Sigmoid colon (tissue), 7 donors: ENCODE measurements around the gene COL1A1. TPM values are rescaled to one million over a fixed set of nuclear protein-coding genes. Genes with fewer than 3 reads are reported as not detected.

Source experiments
- DNase-seq: peaks from one replicate; pipeline ENCODE4 v3.0.0-alpha.2; 2019
- H3K27ac ChIP-seq, 4 donors: fragments of 200-600 bp; sonication (generic); one replicate each; pipeline ENCODE4 v1.5.1; 2016 to 2019; ENCODE audit warnings: mild to moderate bottlenecking in 1 of 4
- H3K27me3 ChIP-seq, 3 donors: fragments of 200-600 bp; sonication (generic); one replicate each; pipeline ENCODE4 v1.5.1; 2019; ENCODE audit warnings: mild to moderate bottlenecking in 1 of 3
- H3K36me3 ChIP-seq, 4 donors: fragments of 200-600 bp; sonication (generic); one replicate each; pipeline ENCODE4 v1.5.1; 2016 to 2019
- H3K4me1 ChIP-seq, 4 donors: fragments of 200-600 bp; sonication (generic); one replicate each; pipeline ENCODE4 v1.5.1; 2017 to 2019
- H3K4me3 ChIP-seq, 4 donors: fragments of 200-600 bp; sonication (generic); one replicate each; pipeline ENCODE4 v1.5.1; 2017 to 2019; ENCODE audit warnings: mild to moderate bottlenecking in 2 of 4, moderate library complexity in 1 of 4
- H3K9me3 ChIP-seq, 4 donors: fragments of 200-600 bp in 3 of 4; sonication (generic) in 3 of 4; one replicate each; pipeline versions ENCODE4 v1.5.1 to v1.6.1; 2013 to 2019
- EP300 ChIP-seq, 4 donors: sonication (generic); formaldehyde crosslinking; IDR thresholded peaks; one replicate each; pipeline ENCODE4 v1.6.1; 2017; ENCODE audit warnings: antibody characterized with exemption in 4 of 4
- POLR2A ChIP-seq, 2 donors: fragments of 450-650 bp; IDR thresholded peaks; one replicate each; pipeline ENCODE4 v1.6.1; 2016; ENCODE audit warnings: antibody characterized with exemption in 2 of 2, mild to moderate bottlenecking in 2 of 2, moderate library complexity in 2 of 2
- POLR2AphosphoS5 ChIP-seq, 4 donors: sonication (generic); formaldehyde crosslinking; IDR thresholded peaks; one replicate each; pipeline ENCODE4 v1.6.1; 2017; ENCODE audit warnings: antibody characterized with exemption in 4 of 4
- WGBS, 2 donors: extraction: QIAGEN DNeasy Blood & Tissue Kit; methylation state at CpG; one replicate each; pipeline ENCODE4 v1.1.7; 2013; 5-methylcytosine and 5-hydroxymethylcytosine counted together
- intact Hi-C: fragments of 100-400 bp; cut with DNase I; formaldehyde crosslinking; loops from one replicate; pipeline ENCODE4 v1.15.1; 2023
- polyA plus RNA-seq, 3 donors: library from polyadenylated mRNA; stranded (reverse); fragments of 200-250 nt; gene quantifications; one replicate each; pipeline ENCODE4 v1.2.3, GENCODE V29; 2013
- total RNA-seq, 4 donors: library from RNA; depleted of rRNA; stranded (reverse); fragments of >200 nt; gene quantifications; one replicate each; pipeline ENCODE4 v1.1.0, GENCODE V29; 2016
- TF ChIP-seq, protein P1 (sequence below), 4 experiments: fragments of 450-650 bp in 3 of 4; fragments of 200-600 bp in 1 of 4; IDR thresholded peaks; one replicate each; pipeline ENCODE4 v1.5.1; 2016 to 2019; ENCODE audit warnings: antibody characterized with exemption in 4 of 4, mild to moderate bottlenecking in 3 of 4, moderate library complexity in 2 of 4
- donor health status: healthy with polysubstance abuse.
- donor health status: Bipolar disorder and iron deficiency.
- donor health status: healthy.

The COL1A1 gene
- total and polyA plus RNA-seq, 7 donors: 7.8 to 459 (median 49.2) TPM

DNA sequence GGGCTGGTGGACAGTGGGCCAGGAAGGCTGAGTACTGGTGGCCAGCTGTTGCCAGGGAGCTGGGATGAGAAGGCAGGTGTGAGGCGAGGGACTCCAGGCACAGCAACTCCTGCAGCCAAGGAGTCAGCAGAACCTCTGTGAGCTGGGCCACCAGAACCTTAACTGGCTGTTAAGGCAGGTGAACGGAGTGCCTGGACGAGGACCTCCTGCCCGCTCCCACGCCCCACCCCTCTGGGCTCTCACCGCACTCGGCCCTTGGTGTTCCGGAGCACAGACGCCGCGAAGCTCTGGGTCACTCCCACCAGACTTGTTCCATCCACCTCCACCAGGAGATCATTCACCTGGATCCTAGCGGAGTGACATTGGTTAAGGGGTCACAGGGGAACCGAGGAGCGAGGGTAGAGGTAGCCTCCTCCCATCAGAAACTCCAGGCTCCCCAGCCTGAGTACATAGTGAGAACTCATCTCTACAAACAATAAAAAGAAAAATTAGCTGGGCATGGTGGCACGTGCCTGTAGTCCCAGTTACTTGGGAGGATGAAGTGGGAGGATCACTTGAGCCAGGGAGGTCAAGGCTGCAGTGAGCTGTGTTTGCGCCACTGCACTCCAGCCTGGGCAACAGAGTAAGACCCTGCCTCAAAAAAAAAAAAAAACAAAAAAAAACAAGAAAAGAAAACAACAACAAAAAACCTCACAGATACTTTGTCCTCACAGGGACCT lies 60.2 kb downstream of the COL1A1 start:
- Histone ChIP-seq H3K27me3 (no peaks in the 10 kb centered on the region), H3K36me3 (peaks cover 35 to 88% (median 56%) of the 10 kb centered on the region in 4 donors), H3K4me3 (no peak overlapping the region), H3K4me1 (peaks cover 0 to 18% (median 11%) of the 10 kb centered on the region in 4 donors), H3K27ac (peak overlapping the region in 1 of 4 donors; percentile 12), H3K9me3 (no peaks in the 10 kb centered on the region)
- DNase-seq: no peak
- TF ChIP-seq, protein P1, sequence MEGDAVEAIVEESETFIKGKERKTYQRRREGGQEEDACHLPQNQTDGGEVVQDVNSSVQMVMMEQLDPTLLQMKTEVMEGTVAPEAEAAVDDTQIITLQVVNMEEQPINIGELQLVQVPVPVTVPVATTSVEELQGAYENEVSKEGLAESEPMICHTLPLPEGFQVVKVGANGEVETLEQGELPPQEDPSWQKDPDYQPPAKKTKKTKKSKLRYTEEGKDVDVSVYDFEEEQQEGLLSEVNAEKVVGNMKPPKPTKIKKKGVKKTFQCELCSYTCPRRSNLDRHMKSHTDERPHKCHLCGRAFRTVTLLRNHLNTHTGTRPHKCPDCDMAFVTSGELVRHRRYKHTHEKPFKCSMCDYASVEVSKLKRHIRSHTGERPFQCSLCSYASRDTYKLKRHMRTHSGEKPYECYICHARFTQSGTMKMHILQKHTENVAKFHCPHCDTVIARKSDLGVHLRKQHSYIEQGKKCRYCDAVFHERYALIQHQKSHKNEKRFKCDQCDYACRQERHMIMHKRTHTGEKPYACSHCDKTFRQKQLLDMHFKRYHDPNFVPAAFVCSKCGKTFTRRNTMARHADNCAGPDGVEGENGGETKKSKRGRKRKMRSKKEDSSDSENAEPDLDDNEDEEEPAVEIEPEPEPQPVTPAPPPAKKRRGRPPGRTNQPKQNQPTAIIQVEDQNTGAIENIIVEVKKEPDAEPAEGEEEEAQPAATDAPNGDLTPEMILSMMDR (IDR thresholded peaks at IDR 0.05): no peak
- TF ChIP-seq POLR2AphosphoS5 (IDR thresholded peaks at IDR 0.05): no peak
- TF ChIP-seq EP300 (IDR thresholded peaks at IDR 0.05): no peak
- TF ChIP-seq POLR2A (IDR thresholded peaks at IDR 0.05): no peak
- 94 to 96% methylated on average over 16 of the region's 16 CpGs for WGBS, 2 donors
- intact Hi-C loops: loop anchor here (2.0 kb wide), 1 partner anchor 20 kb away; no protein-coding TSS in a partner anchor

DNA sequence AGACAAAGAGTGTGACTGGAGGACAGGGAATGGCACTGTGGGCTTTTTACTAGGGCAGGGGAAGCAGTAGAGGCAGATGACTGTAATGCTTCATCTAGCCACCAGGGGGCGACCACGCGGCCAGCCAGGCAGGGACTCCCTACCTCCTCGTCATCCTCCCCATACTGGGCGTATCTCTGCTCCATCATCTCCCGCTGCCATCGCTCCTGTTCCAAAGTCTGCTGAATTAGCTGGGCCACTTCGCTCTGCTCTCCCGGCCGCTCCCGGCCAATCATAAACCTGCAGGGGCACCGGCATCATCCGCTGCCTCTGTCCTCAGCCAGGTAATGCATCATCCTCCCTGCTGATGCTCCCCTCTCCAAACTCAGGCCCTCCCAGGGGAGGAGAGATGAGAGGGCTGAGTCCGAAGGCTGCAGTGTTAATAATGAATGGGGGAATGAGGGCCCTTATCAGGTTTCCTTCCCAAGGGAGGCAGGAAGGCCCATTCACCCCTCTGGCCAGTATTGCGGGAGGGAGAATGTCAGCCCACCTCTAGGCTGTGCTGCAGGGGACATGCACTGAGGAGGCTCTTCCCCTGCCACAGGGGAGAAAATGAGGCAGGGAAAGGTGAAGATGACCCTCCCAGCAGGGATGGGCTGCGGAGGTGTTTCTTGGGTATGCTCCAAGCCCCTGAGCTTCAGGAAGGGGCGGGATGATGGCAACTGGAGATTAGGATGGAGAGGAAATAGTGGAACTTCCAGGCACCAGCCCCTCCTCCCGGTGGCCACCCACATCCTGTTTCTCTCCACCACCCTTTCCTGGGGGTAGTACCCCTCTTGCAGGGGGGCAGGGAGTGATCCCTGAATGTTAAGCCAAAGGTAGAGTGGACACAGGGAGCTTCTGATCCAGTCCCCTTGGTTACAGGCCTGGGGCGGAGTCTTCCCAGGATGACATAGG lies 61.2 kb downstream of the COL1A1 start:
- intact Hi-C loops: loop anchor here (2.0 kb wide), 1 partner anchor 21 kb away; no protein-coding TSS in a partner anchor
- peak; percentile 91 for DNase-seq
- H3K4me3 ChIP-seq: no peak overlapping the region
- H3K27me3 ChIP-seq: no peaks in the 10 kb centered on the region
- no peaks in the 10 kb centered on the region for H3K9me3 ChIP-seq
- peaks cover 36 to 97% (median 65%) of the 10 kb centered on the region in 4 donors for H3K36me3 ChIP-seq
- no peak for TF ChIP-seq POLR2AphosphoS5 (IDR thresholded peaks at IDR 0.05)
- TF ChIP-seq, protein P1 (IDR thresholded peaks at IDR 0.05): peak; percentile 89 to 98 (median 97)
- peaks cover 0 to 8% (median 4%) of the 10 kb centered on the region in 4 donors for H3K4me1 ChIP-seq
- H3K27ac ChIP-seq: peak overlapping the region; percentile 4 to 55 (median 24)
- 41 to 47% methylated on average over 19 of the region's 19 CpGs for WGBS, 2 donors

DNA sequence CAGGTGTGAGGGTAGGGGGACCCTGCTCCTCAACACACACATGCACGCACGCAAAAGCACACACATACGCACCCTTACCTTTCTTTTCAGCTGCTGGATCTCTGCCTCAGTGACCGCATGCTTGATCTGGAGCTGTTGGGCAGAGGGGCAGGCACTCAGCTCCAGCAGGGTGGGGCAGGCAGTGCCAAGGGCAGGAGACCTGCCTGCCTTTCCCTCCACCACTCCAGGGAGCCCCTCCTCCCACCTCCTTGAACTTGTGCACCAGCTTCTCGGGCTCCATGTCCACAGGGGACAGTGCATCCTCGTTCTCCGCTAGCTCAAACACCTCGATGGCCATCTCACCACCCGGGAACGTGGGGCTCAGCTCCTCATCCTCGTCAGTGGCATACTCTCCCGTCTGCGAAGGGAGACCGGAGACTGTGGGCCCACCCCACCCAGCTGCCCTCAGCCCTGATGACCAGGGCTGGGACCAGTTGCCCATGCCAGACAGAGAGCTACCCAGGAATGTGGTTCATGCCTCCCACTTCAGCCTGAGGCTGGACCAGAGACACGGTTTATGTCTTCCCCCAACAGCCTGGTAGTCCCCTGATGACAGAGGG lies 62.1 kb downstream of the COL1A1 start:
- Histone ChIP-seq H3K36me3 (peaks cover 32 to 97% (median 62%) of the 10 kb centered on the region in 4 donors), H3K9me3 (no peaks in the 10 kb centered on the region), H3K27ac (peak overlapping the region in 1 of 4 donors; percentile 55), H3K27me3 (no peaks in the 10 kb centered on the region), H3K4me1 (peaks cover 0 to 11% (median 4%) of the 10 kb centered on the region in 4 donors), H3K4me3 (no peak overlapping the region)
- WGBS, 2 donors: 91% methylated on average over 15 of the region's 15 CpGs
- intact Hi-C loops: no loop called here
- no peak for DNase-seq
- TF ChIP-seq POLR2AphosphoS5 (IDR thresholded peaks at IDR 0.05): no peak
- TF ChIP-seq EP300 (IDR thresholded peaks at IDR 0.05): no peak
- TF ChIP-seq, protein P1 (IDR thresholded peaks at IDR 0.05): no peak
- no peak for TF ChIP-seq POLR2A (IDR thresholded peaks at IDR 0.05)

DNA sequence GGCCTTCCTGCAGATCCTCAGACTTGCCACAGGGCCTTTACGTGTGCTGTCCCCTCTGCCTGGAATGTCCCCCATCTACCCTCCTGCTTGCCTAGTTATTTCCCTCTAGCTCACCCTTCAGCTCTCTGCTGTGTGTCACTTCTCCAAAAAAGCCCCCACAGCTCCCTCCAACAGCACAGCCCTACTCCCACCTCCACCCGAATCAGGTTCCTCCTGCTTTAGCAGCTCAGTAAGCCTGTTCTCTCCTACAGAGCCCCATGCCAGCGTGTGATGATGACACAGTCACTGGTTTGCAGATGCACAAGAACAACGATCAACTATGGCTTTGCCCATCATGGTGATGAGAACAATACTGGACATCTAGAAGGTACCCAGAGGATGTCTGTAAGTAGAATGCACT lies 64.4 kb downstream of the COL1A1 start:
- WGBS, 2 donors: 92 to 95% methylated on average over 4 of the region's 4 CpGs

More for the DNA sequence above, 64.4 kb downstream of the COL1A1 start:
- H3K4me3 ChIP-seq: no peak overlapping the region
- H3K4me1 ChIP-seq: peaks cover 0 to 30% (median 21%) of the 10 kb centered on the region in 4 donors
- H3K9me3 ChIP-seq: no peaks in the 10 kb centered on the region
- no peaks in the 10 kb centered on the region for H3K27me3 ChIP-seq
- no peak overlapping the region for H3K27ac ChIP-seq
- no peak for DNase-seq
- intact Hi-C loops: no loop called here
- TF ChIP-seq POLR2AphosphoS5 (IDR thresholded peaks at IDR 0.05) (no peak), POLR2A (IDR thresholded peaks at IDR 0.05) (no peak)
- H3K36me3 ChIP-seq: peaks cover 28 to 76% (median 50%) of the 10 kb centered on the region in 4 donors
